ENCODE data around the gene GIT2. TPM values are rescaled to one million over a fixed set of nuclear protein-coding genes. Genes with fewer than 3 reads are reported as not detected.

GIT2 gene
- total RNA-seq, 1 experiment from 2014 or later = 76.3 TPM

GRCh38 chr12:109953656-109954055 lies 42.5 kb downstream of the GIT2 start:
- no peak overlapping the region for H3K4me3 ChIP-seq (ENCODE audit: low read length)
- no peak for DNase-seq
- H3K4me2 ChIP-seq (ENCODE audit: low read depth, low read length, poor library complexity, severe bottlenecking) = no peak overlapping the region
- peaks cover 42% of the 10 kb centered on the region for H3K36me3 ChIP-seq (ENCODE audit: insufficient read depth, low read length)
- H3K9me2 ChIP-seq (replicated peaks; ENCODE audit: insufficient read depth, low read length) = no peaks in the 10 kb centered on the region
- H3K4me1 ChIP-seq (ENCODE audit: low read length) = no peaks in the 10 kb centered on the region
- no peak overlapping the region for H3K27ac ChIP-seq (ENCODE audit: low read length)
- H3K9ac ChIP-seq (ENCODE audit: low read length) = no peak overlapping the region
- H3K27me3 ChIP-seq (ENCODE audit: low read length) = no peaks in the 10 kb centered on the region
- H3K79me2 ChIP-seq (ENCODE audit: low read length) = peaks cover 3% of the 10 kb centered on the region; the same call in 1 of the 2 replicates
- H2AFZ ChIP-seq (ENCODE audit: low read length) = no peak overlapping the region
- H3K9me3 ChIP-seq (ENCODE audit: low read length) = no peaks in the 10 kb centered on the region
- no peaks in the 10 kb centered on the region for H4K20me1 ChIP-seq (ENCODE audit: insufficient read depth, low read depth, low read length)

GRCh38 chr12:109952873-109953272 lies 43.3 kb downstream of the GIT2 start:
- no peak overlapping the region for H3K4me2 ChIP-seq (ENCODE audit: low read depth, low read length, poor library complexity, severe bottlenecking)
- H3K27ac ChIP-seq (ENCODE audit: low read length) = no peak overlapping the region
- no peak overlapping the region for H3K9ac ChIP-seq (ENCODE audit: low read length)
- H3K9me3 ChIP-seq (ENCODE audit: low read length) = no peaks in the 10 kb centered on the region
- peaks cover 43% of the 10 kb centered on the region for H3K36me3 ChIP-seq (ENCODE audit: insufficient read depth, low read length)
- no peak overlapping the region for H2AFZ ChIP-seq (ENCODE audit: low read length)
- H3K9me2 ChIP-seq (replicated peaks; ENCODE audit: insufficient read depth, low read length) = no peaks in the 10 kb centered on the region
- no peaks in the 10 kb centered on the region for H4K20me1 ChIP-seq (ENCODE audit: insufficient read depth, low read depth, low read length)
- no peak overlapping the region for H3K4me3 ChIP-seq (ENCODE audit: low read length)
- H3K27me3 ChIP-seq (ENCODE audit: low read length) = no peaks in the 10 kb centered on the region
- peaks cover 7% of the 10 kb centered on the region for H3K4me1 ChIP-seq (ENCODE audit: low read length)
- H3K79me2 ChIP-seq (ENCODE audit: low read length) = peaks cover 3% of the 10 kb centered on the region; the same call in 1 of the 2 replicates
- no peak for DNase-seq

- Histone ChIP-seq H3K36me3 (ENCODE audit: insufficient read depth, low read length) (peaks cover 49% of the 10 kb centered on the region), H3K9ac (ENCODE audit: low read length) (no peak overlapping the region), H3K27me3 (ENCODE audit: low read length) (no peaks in the 10 kb centered on the region), H3K27ac (ENCODE audit: low read length) (no peak overlapping the region), H2AFZ (ENCODE audit: low read length) (no peak overlapping the region), H3K9me2 (replicated peaks; ENCODE audit: insufficient read depth, low read length) (no peaks in the 10 kb centered on the region), H4K20me1 (ENCODE audit: insufficient read depth, low read depth, low read length) (no peaks in the 10 kb centered on the region), H3K4me1 (ENCODE audit: low read length) (peaks cover 12% of the 10 kb centered on the region), H3K4me3 (ENCODE audit: low read length) (no peak overlapping the region), H3K79me2 (ENCODE audit: low read length) (peaks cover 4% of the 10 kb centered on the region; the same call in 1 of the 2 replicates), H3K4me2 (ENCODE audit: low read depth, low read length, poor library complexity, severe bottlenecking) (no peak overlapping the region), H3K9me3 (ENCODE audit: low read length) (no peaks in the 10 kb centered on the region)
- no peak for DNase-seq
Observed at GRCh38 chr12:109952160-109952858, 43.9 kb downstream of the GIT2 start.

GRCh38 chr12:109951751-109952150 lies 44.4 kb downstream of the GIT2 start:
- Histone ChIP-seq H3K9me3 (ENCODE audit: low read length) (no peaks in the 10 kb centered on the region), H3K4me1 (ENCODE audit: low read length) (peaks cover 14% of the 10 kb centered on the region), H2AFZ (ENCODE audit: low read length) (no peak overlapping the region), H4K20me1 (ENCODE audit: insufficient read depth, low read depth, low read length) (no peaks in the 10 kb centered on the region), H3K27me3 (ENCODE audit: low read length) (no peaks in the 10 kb centered on the region), H3K4me3 (ENCODE audit: low read length) (no peak overlapping the region), H3K27ac (ENCODE audit: low read length) (no peak overlapping the region), H3K36me3 (ENCODE audit: insufficient read depth, low read length) (peaks cover 54% of the 10 kb centered on the region), H3K9me2 (replicated peaks; ENCODE audit: insufficient read depth, low read length) (no peaks in the 10 kb centered on the region), H3K4me2 (ENCODE audit: low read depth, low read length, poor library complexity, severe bottlenecking) (no peak overlapping the region), H3K9ac (ENCODE audit: low read length) (no peak overlapping the region), H3K79me2 (ENCODE audit: low read length) (peaks cover 8% of the 10 kb centered on the region)
- DNase-seq = no peak

GRCh38 chr12:109951136-109951535 lies 45.0 kb downstream of the GIT2 start:
- DNase-seq = no peak
- Histone ChIP-seq H2AFZ (ENCODE audit: low read length) (no peak overlapping the region), H3K9ac (ENCODE audit: low read length) (no peak overlapping the region), H3K36me3 (ENCODE audit: insufficient read depth, low read length) (peaks cover 55% of the 10 kb centered on the region), H3K9me2 (replicated peaks; ENCODE audit: insufficient read depth, low read length) (no peaks in the 10 kb centered on the region), H3K27ac (ENCODE audit: low read length) (no peak overlapping the region), H4K20me1 (ENCODE audit: insufficient read depth, low read depth, low read length) (no peaks in the 10 kb centered on the region), H3K79me2 (ENCODE audit: low read length) (peaks cover 13% of the 10 kb centered on the region), H3K4me1 (ENCODE audit: low read length) (peaks cover 14% of the 10 kb centered on the region), H3K4me2 (ENCODE audit: low read depth, low read length, poor library complexity, severe bottlenecking) (no peak overlapping the region), H3K27me3 (ENCODE audit: low read length) (no peaks in the 10 kb centered on the region), H3K9me3 (ENCODE audit: low read length) (no peaks in the 10 kb centered on the region), H3K4me3 (ENCODE audit: low read length) (no peak overlapping the region)

GRCh38 chr12:109950625-109951024 lies 45.5 kb downstream of the GIT2 start:
- no peak overlapping the region for H3K9ac ChIP-seq (ENCODE audit: low read length)
- no peak overlapping the region for H3K4me3 ChIP-seq (ENCODE audit: low read length)
- no peak for DNase-seq
- peaks cover 14% of the 10 kb centered on the region for H3K4me1 ChIP-seq (ENCODE audit: low read length)
- H3K9me2 ChIP-seq (replicated peaks; ENCODE audit: insufficient read depth, low read length) = no peaks in the 10 kb centered on the region
- no peaks in the 10 kb centered on the region for H4K20me1 ChIP-seq (ENCODE audit: insufficient read depth, low read depth, low read length)
- H3K9me3 ChIP-seq (ENCODE audit: low read length) = no peaks in the 10 kb centered on the region
- peaks cover 16% of the 10 kb centered on the region for H3K79me2 ChIP-seq (ENCODE audit: low read length)
- H3K36me3 ChIP-seq (ENCODE audit: insufficient read depth, low read length) = peaks cover 57% of the 10 kb centered on the region; the same call in 1 of the 2 replicates
- H2AFZ ChIP-seq (ENCODE audit: low read length) = no peak overlapping the region
- H3K4me2 ChIP-seq (ENCODE audit: low read depth, low read length, poor library complexity, severe bottlenecking) = no peak overlapping the region
- no peaks in the 10 kb centered on the region for H3K27me3 ChIP-seq (ENCODE audit: low read length)
- H3K27ac ChIP-seq (ENCODE audit: low read length) = no peak overlapping the region

GRCh38 chr12:109949089-109949488 lies 47.1 kb downstream of the GIT2 start:
- DNase-seq = no peak
- H3K9me3 ChIP-seq (ENCODE audit: low read length) = no peaks in the 10 kb centered on the region
- H3K79me2 ChIP-seq (ENCODE audit: low read length) = peaks cover 16% of the 10 kb centered on the region
- peaks cover 70% of the 10 kb centered on the region; the same call in 1 of the 2 replicates for H3K36me3 ChIP-seq (ENCODE audit: insufficient read depth, low read length)
- H3K9ac ChIP-seq (ENCODE audit: low read length) = no peak overlapping the region
- H3K4me2 ChIP-seq (ENCODE audit: low read depth, low read length, poor library complexity, severe bottlenecking) = no peak overlapping the region
- no peak overlapping the region for H2AFZ ChIP-seq (ENCODE audit: low read length)
- no peaks in the 10 kb centered on the region for H3K27me3 ChIP-seq (ENCODE audit: low read length)
- H3K4me1 ChIP-seq (ENCODE audit: low read length) = peaks cover 14% of the 10 kb centered on the region
- H3K27ac ChIP-seq (ENCODE audit: low read length) = no peak overlapping the region
- no peaks in the 10 kb centered on the region for H4K20me1 ChIP-seq (ENCODE audit: insufficient read depth, low read depth, low read length)
- no peak overlapping the region for H3K4me3 ChIP-seq (ENCODE audit: low read length)
- H3K9me2 ChIP-seq (replicated peaks; ENCODE audit: insufficient read depth, low read length) = no peaks in the 10 kb centered on the region

- Histone ChIP-seq H3K36me3 (ENCODE audit: insufficient read depth, low read length) (peaks cover 73% of the 10 kb centered on the region; the same call in 1 of the 2 replicates), H3K4me1 (ENCODE audit: low read length) (peaks cover 14% of the 10 kb centered on the region), H3K79me2 (ENCODE audit: low read length) (peaks cover 16% of the 10 kb centered on the region), H3K4me3 (ENCODE audit: low read length) (no peak overlapping the region), H3K4me2 (ENCODE audit: low read depth, low read length, poor library complexity, severe bottlenecking) (no peak overlapping the region), H3K27ac (ENCODE audit: low read length) (no peak overlapping the region), H3K9me3 (ENCODE audit: low read length) (no peaks in the 10 kb centered on the region), H3K9ac (ENCODE audit: low read length) (no peak overlapping the region), H3K9me2 (replicated peaks; ENCODE audit: insufficient read depth, low read length) (no peaks in the 10 kb centered on the region), H3K27me3 (ENCODE audit: low read length) (no peaks in the 10 kb centered on the region), H2AFZ (ENCODE audit: low read length) (no peak overlapping the region), H4K20me1 (ENCODE audit: insufficient read depth, low read depth, low read length) (no peaks in the 10 kb centered on the region)
- no peak for DNase-seq
Observed at GRCh38 chr12:109948368-109948767, 47.8 kb downstream of the GIT2 start.
